AG04450 (cell line): ENCODE data around the gene TTC22. TPM values are rescaled to one million over a fixed set of nuclear protein-coding genes. Genes with fewer than 3 reads are reported as not detected.

Experiments used
- CTCF ChIA-PET: fragments of 300-600, 350-600 bp; formaldehyde crosslinking; extraction: SDS; loops from one replicate; lab custom pipeline; 2022; ENCODE audit warnings: antibody characterized with exemption, inconsistent platforms; lab: Charles Lee
- POLR2A ChIA-PET: fragments of 350-600 bp; formaldehyde crosslinking; extraction: SDS; loops from one replicate; lab custom pipeline; 2021; ENCODE audit warnings: antibody characterized with exemption, inconsistent platforms; lab: Yijun Ruan, JAX
- DNase-seq: peaks from one replicate; pipeline ENCODE4 v3.0.0-alpha.2; 2011; ENCODE audit warnings: low read depth, low spot score
- H3K27ac ChIP-seq: one replicate; pipeline ENCODE4 v1.5.1; 2012; ENCODE audit warnings: low read depth, low read length, control low read depth
- H3K27me3 ChIP-seq: one replicate; pipeline ENCODE4 v1.6.0; 2012; ENCODE audit warnings: low read length; ENCODE audit not compliant: control insufficient read depth, insufficient read depth
- H3K4me3 ChIP-seq: 2 replicates; pipeline ENCODE4 v1.5.1; 2011; ENCODE audit warnings: mild to moderate bottlenecking, low read depth, low read length, control low read depth
- H3K9me3 ChIP-seq: 2 replicates; pipeline ENCODE4 v1.5.1; 2012; ENCODE audit warnings: low read length; ENCODE audit not compliant: control insufficient read depth, insufficient read depth
- polyA plus RNA-seq: library from polyadenylated mRNA; depleted of rRNA; stranded (reverse); fragments of >200 nt; gene quantifications from 2 replicates; pipeline ENCODE4 v1.2.3, GENCODE V29; 2011
- TF ChIP-seq, protein P1 (sequence below): IDR thresholded peaks from 2 replicates; pipeline ENCODE4 v1.5.1; 2011; ENCODE audit warnings: low read depth, low read length, control low read depth, inconsistent platforms

TTC22 gene
- polyA plus RNA-seq, 1 experiment, result not detected

DNA sequence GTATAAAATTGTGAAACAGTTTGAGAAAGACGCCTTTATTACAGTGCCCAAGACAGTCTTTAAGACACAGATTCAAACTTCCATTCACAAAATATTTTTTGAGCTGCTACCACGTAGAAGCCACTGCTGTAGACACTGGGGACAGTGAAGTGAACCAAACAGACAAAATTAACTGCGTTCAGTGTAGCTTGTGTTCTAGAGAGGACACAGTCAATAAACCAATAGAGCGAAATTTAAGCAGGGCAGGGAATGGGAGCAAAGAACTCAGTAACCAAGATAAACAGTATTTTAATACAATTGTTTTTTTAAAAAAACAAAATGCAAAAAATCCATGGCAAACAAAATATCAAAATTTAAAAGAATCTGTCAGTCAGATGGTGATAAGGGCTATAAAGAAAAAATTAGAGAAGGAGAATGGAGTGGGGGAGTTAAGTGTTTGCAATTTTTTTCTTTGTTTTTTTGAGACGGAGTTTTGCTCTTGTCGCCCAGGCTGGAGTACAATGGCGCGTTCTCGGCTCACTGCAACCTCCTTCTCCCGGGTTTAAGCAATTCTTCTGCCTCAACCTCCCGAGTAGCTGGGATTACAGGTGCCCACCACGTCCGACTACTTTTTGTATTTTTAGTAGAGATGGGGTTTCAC, 36.1 kb downstream of the TTC22 start:
- CTCF ChIA-PET, result no interaction called here
- peaks cover 5% of the 10 kb centered on the region for H3K27me3 ChIP-seq
- DNase-seq, result no peak
- peak overlapping the region; percentile 61 for H3K4me3 ChIP-seq
- no peak overlapping the region for H3K27ac ChIP-seq
- H3K9me3 ChIP-seq, result no peaks in the 10 kb centered on the region
- POLR2A ChIA-PET, result interaction anchor here (1.0 kb wide), 1 partner anchor 49 kb away, joined by 3 read pairs; the partner anchor contains the start of gene TTC4
- TF ChIP-seq, protein P1, sequence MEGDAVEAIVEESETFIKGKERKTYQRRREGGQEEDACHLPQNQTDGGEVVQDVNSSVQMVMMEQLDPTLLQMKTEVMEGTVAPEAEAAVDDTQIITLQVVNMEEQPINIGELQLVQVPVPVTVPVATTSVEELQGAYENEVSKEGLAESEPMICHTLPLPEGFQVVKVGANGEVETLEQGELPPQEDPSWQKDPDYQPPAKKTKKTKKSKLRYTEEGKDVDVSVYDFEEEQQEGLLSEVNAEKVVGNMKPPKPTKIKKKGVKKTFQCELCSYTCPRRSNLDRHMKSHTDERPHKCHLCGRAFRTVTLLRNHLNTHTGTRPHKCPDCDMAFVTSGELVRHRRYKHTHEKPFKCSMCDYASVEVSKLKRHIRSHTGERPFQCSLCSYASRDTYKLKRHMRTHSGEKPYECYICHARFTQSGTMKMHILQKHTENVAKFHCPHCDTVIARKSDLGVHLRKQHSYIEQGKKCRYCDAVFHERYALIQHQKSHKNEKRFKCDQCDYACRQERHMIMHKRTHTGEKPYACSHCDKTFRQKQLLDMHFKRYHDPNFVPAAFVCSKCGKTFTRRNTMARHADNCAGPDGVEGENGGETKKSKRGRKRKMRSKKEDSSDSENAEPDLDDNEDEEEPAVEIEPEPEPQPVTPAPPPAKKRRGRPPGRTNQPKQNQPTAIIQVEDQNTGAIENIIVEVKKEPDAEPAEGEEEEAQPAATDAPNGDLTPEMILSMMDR, result no peak

DNA sequence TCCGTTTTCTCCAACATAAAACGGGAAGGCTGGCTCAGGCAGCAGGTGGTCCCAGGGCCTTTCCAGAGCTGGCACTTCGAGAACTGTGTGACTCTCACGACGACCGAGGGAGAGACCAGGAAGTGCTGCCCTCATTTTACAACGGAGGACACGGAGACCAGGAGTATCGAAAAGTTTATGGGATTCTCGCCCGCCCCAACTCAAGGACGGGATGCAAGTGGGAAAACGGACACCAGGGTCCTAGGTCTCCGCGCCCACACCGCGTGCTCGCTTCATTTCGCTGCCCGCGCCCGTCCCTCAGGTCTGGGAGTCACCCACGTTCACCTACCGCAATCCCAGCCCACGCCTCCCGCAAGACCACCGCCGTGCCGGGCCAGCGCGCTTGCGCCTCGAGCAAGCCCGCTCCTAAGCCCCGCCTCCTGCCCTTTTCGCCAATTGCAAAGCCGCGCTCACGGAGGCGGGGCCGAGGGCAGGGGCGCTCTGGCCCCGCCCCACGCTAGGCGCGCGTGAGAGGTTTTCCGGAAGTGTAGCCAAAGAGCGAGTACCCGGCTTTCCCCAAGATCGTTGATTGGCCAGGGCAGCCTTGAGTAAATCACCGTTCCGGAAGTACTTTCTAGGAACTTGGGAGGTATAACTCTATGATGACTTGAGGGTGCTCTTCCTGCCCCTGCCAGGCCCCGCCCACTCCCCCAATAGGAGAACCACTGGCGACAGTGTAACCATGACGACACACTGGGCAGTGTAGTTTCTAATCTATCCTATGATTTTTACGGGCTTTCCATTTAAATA, 36.8 kb downstream of the TTC22 start, which contains the start of gene PARS2:
TSS of gene PARS2 (minus strand) at position 391 of the 789 bp plus-strand sequence. CDS start 5,362 bp downstream, outside the sequence.
- peaks cover 5% of the 10 kb centered on the region for H3K27me3 ChIP-seq
- peak; percentile 99 for DNase-seq
- H3K27ac ChIP-seq, result peak within 1 kb of the TSS; percentile 68
- peak within 1 kb of the TSS; percentile 94 for H3K4me3 ChIP-seq
- TF ChIP-seq, protein P1, result no peak
- ChIA-PET POLR2A (interaction anchor here (1.0 to 1.5 kb wide), 2 partner anchors 8 to 48 kb away, joined by 3 read pairs; partner anchors contain the start of gene TTC4), CTCF (no interaction called here)
- H3K9me3 ChIP-seq, result no peaks in the 10 kb centered on the region

DNA sequence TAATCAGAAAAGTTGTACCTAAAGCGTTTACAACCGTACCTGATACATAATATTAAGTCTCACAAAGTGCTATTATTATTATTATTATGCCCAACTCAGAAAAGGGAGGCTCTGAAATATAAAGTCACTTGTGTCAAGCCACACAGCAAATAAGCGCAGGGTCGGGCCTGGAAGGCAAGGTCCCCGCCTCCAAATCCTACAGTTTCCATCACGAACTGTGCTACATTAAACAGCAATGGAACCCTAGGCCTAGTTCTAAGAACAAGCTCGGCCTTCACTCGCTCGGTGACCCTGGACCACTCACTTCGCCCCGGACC, 37.3 kb downstream of the TTC22 start:
- TF ChIP-seq, protein P1, result no peak
- Histone ChIP-seq H3K27ac (peak overlapping the region; percentile 68), H3K4me3 (peak overlapping the region; percentile 94), H3K9me3 (no peaks in the 10 kb centered on the region), H3K27me3 (peaks cover 5% of the 10 kb centered on the region)
- CTCF ChIA-PET, result no interaction called here
- POLR2A ChIA-PET, result interaction anchor here (1.0 to 1.5 kb wide), 2 partner anchors 8 to 48 kb away, joined by 3 read pairs; partner anchors contain the start of gene TTC4
- DNase-seq, result no peak

DNA sequence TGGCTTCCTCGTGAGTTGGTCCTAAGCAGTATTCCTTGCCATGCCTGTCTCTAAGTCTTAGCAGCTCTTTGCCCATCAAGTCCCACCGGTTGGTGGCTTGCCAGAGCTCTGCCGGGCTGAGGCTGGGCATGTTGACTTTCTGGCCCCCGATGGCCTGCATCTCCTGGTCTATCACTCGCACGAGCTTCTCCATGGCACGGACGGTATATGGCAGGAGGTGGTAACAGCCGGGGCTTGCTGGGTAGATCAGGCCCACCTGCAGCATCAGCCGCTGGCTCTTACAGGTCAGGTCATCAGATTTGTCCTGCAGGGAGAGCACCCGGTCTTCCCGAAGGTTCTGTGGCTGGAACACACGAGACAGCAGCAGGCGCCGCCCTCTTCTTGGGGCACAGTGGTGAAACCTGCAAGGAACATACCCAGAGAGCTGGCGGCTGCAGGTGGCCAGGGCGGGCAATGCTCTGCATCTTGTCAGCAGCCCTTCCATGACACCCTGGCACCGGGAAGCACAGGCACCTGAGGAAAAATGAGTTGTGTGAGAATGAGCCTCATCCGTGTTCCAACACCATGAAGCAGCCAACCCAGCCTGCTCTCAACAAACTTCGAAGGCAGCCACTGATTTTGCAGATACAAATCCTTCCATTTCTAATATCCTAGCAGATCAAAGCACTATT, 42.3 kb downstream of the TTC22 start:
- no peak for DNase-seq
- TF ChIP-seq, protein P1, result no peak
- Histone ChIP-seq H3K27me3 (no peaks in the 10 kb centered on the region), H3K4me3 (no peak overlapping the region), H3K9me3 (no peaks in the 10 kb centered on the region), H3K27ac (no peak overlapping the region)
- ChIA-PET CTCF (no interaction called here), POLR2A (no interaction called here)

DNA sequence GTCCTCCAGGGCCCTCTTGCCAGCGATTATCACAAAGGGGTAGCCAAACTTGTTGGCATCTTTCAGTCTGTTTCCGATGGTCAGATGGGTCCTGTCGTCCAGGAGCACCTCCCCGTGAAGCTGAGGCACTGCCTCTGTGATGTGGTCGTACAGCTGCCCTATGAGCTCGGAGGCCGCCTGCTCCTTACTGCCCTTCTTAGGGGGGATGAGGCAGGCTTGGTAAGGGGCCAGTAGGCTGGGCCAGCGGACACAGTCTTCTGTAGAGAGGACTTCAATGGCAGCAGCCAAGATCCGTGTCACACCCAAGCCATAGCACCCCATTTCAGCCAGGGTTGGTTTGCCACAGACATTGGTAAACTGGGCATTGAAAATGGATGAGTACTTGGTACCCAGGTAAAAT, 43.3 kb downstream of the TTC22 start:
- no peak for DNase-seq
- Histone ChIP-seq H3K27ac (no peak overlapping the region), H3K27me3 (no peaks in the 10 kb centered on the region), H3K9me3 (no peaks in the 10 kb centered on the region), H3K4me3 (no peak overlapping the region)
- TF ChIP-seq, protein P1, result no peak
- ChIA-PET POLR2A (no interaction called here), CTCF (no interaction called here)
